Sigmoid colon (tissue), 4 donors: ENCODE data around the gene ACTR3C.
"Not testable (repeated sequence)": the region's sequence is repeated elsewhere in the genome, so short reads cannot be mapped to it uniquely, and the experiment has no call there.

Source experiments
- CTCF ChIP-seq, 4 experiments: fragments of 450-650 bp in 3 of 4; fragments of 200-600 bp in 1 of 4; IDR thresholded peaks; one replicate each; pipeline ENCODE4 v1.5.1; 2016 to 2019; ENCODE audit warnings: antibody characterized with exemption in 4 of 4, mild to moderate bottlenecking in 3 of 4, moderate library complexity in 2 of 4
- POLR2A ChIP-seq, 2 donors: fragments of 450-650 bp; IDR thresholded peaks; one replicate each; pipeline ENCODE4 v1.6.1; 2016; ENCODE audit warnings: antibody characterized with exemption in 2 of 2, mild to moderate bottlenecking in 2 of 2, moderate library complexity in 2 of 2
- POLR2AphosphoS5 ChIP-seq, 4 donors: sonication (generic); formaldehyde crosslinking; IDR thresholded peaks; one replicate each; pipeline ENCODE4 v1.6.1; 2017; ENCODE audit warnings: antibody characterized with exemption in 4 of 4

- not testable (repeated sequence) for TF ChIP-seq CTCF, POLR2AphosphoS5, POLR2A (IDR thresholded peaks at IDR 0.05)
Observed at GRCh38 chr7:150222083-150222972, 101.0 kb downstream of the ACTR3C start.
